Ascending aorta (tissue), 2 donors: ENCODE results near the gene IHH. TPM values are rescaled to one million over a fixed set of nuclear protein-coding genes. Genes with fewer than 3 reads are reported as not detected.

Experiments
- DNase-seq, 2 donors: peaks; one replicate each; pipeline ENCODE4 v3.0.0-alpha.2; 2019; ENCODE audit warnings: low spot score in 2 of 2
- H3K27ac ChIP-seq, 2 donors: fragments of 200-600 bp; sonication (generic); one replicate each; pipeline ENCODE4 v1.5.1; 2016 to 2017; ENCODE audit warnings: mild to moderate bottlenecking in 1 of 2
- H3K27me3 ChIP-seq: fragments of 200-600 bp; sonication (generic); one replicate; pipeline ENCODE4 v1.5.1; 2017
- H3K36me3 ChIP-seq, 2 donors: fragments of 200-600 bp; sonication (generic); one replicate each; pipeline ENCODE4 v1.5.1; 2016
- H3K4me1 ChIP-seq, 2 donors: fragments of 200-600 bp; sonication (generic); one replicate each; pipeline ENCODE4 v1.5.1; 2016 to 2017; ENCODE audit warnings: mild to moderate bottlenecking in 1 of 2
- H3K4me3 ChIP-seq, 2 donors: fragments of 200-600 bp; sonication (generic); one replicate each; pipeline ENCODE4 v1.5.1; 2016 to 2017; ENCODE audit warnings: mild to moderate bottlenecking in 1 of 2
- H3K9me3 ChIP-seq, 2 donors: fragments of 200-600 bp; sonication (generic); one replicate each; pipeline ENCODE4 v1.5.1; 2016
- intact Hi-C: fragments of 100-400 bp; cut with DNase I; formaldehyde crosslinking; loops from one replicate; pipeline ENCODE4 v1.15.1; 2023
- total RNA-seq: library from RNA; depleted of rRNA; stranded (reverse); fragments of >200 nt; gene quantifications from one replicate; pipeline ENCODE4 v1.1.0, GENCODE V29; 2016
- TF ChIP-seq, protein P1 (sequence below), 3 experiments: fragments of 200-600 bp in 2 of 3; fragments of 450-650 bp in 1 of 3; sonication (generic) in 2 of 3; IDR thresholded peaks; one replicate each; pipeline ENCODE4 v1.5.1; 2016 to 2019; ENCODE audit warnings: antibody characterized with exemption in 3 of 3, mild to moderate bottlenecking in 1 of 3, moderate library complexity in 1 of 3

The IHH gene
- total RNA-seq, 1 donor from 2014 or later: not detected

DNA sequence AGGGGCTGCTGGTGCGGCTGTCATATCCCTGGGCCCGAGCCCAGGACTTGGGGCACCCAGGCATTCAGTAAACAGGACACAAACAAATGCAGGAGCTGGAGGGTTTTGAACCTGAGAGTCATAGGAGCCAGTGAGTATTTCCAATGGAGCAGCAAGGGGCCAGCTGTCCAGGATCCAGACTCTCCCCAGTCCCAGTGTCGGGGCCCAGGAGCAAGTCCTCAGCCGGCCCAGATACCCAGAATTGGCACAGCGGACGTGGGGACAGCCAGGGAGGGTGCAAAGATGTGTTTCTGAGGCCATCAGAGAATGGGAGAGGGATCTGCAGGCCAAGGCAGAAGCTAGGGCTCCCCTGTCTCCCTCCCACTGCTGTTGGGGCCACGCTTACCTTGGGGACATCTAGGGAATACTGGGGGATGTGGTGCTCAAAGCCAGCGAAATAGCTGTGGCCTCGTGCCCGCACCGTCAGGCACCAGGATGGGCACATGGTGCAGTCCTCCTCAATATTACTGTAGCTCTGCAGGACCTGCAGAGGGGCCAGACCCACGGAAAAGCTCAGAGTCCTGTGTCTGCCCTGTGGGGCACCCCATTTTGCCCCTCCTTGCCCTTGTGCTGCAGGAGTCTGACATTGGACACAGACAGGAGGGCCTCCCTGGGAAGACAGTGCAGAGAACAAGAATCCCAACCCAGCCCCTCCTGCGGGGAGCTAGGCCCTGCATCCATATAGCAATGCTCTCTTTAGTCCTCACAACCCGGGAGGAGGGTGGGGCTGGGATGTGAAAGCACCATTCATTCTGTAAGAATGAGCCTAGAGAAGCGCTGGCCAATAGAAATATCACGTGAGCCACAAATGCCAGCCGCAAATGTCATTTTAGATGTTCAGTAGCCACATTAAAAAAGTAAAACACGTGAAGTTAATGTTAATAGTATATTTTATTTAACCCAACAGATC is 34.8 kb downstream of the IHH start:
- Histone ChIP-seq H3K36me3 (no peaks in the 10 kb centered on the region), H3K9me3 (no peaks in the 10 kb centered on the region), H3K27me3 (no peaks in the 10 kb centered on the region), H3K4me1 (no peaks in the 10 kb centered on the region), H3K27ac (no peak overlapping the region), H3K4me3 (no peak overlapping the region)
- DNase-seq: no peak
- TF ChIP-seq, protein P1, sequence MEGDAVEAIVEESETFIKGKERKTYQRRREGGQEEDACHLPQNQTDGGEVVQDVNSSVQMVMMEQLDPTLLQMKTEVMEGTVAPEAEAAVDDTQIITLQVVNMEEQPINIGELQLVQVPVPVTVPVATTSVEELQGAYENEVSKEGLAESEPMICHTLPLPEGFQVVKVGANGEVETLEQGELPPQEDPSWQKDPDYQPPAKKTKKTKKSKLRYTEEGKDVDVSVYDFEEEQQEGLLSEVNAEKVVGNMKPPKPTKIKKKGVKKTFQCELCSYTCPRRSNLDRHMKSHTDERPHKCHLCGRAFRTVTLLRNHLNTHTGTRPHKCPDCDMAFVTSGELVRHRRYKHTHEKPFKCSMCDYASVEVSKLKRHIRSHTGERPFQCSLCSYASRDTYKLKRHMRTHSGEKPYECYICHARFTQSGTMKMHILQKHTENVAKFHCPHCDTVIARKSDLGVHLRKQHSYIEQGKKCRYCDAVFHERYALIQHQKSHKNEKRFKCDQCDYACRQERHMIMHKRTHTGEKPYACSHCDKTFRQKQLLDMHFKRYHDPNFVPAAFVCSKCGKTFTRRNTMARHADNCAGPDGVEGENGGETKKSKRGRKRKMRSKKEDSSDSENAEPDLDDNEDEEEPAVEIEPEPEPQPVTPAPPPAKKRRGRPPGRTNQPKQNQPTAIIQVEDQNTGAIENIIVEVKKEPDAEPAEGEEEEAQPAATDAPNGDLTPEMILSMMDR (IDR thresholded peaks at IDR 0.05): no peak
- intact Hi-C loops: no loop called here

DNA sequence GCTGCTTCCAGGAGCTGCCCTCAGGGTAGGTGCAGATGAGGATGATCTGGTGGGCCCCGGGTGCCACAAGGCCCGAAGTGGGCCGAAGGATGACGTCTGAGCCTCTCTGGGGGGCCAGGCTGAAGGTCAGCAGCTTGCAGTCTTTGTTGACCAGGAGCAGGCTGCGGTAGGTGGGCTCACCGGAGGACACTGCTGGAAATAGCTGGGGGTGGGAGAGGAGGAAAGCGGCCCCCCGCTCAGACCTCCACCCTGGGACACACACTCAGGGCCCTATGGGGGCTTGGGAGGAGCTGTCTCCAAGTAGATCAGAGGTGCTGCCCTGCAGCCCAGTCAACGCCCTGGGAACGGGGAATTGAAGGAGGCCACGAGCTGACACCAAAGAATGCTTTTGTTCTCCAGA is 36.7 kb downstream of the IHH start:
- H3K4me3 ChIP-seq: no peak overlapping the region
- TF ChIP-seq, protein P1 (IDR thresholded peaks at IDR 0.05): no peak
- DNase-seq: no peak
- H3K27me3 ChIP-seq: no peaks in the 10 kb centered on the region
- intact Hi-C loops: no loop called here
- no peak overlapping the region for H3K27ac ChIP-seq
- no peaks in the 10 kb centered on the region for H3K9me3 ChIP-seq
- no peaks in the 10 kb centered on the region for H3K4me1 ChIP-seq
- H3K36me3 ChIP-seq: no peaks in the 10 kb centered on the region

DNA sequence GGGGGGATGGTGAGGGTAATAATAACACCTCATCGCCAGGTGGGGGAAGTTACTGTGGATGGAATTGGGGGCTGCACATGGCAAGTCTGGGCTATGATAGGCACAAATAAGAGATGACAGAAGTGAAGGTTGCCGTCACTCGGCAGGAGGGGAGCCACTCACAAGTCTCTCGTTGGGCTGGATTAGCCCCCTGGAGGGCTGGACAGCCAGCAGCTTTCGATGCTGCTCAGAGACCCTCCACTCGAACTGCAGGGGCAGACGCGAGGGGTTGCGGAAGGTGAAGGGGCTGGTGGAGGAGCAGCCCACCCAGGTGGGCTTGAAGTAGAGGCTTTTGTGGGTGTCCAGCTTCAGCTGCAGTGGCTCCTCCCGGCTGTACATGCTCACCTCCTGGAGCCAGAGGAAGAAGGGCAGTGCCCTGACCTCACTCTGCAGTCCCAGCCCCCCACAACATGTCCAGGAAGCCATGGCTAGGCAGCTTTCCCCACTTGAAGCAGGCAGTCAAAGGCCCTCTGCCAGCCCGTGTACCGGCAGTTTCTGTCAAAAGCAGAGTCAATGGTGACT is 37.6 kb downstream of the IHH start:
- no peaks in the 10 kb centered on the region for H3K36me3 ChIP-seq
- peaks cover 0 to 7% of the 10 kb centered on the region in 2 donors for H3K4me1 ChIP-seq
- H3K4me3 ChIP-seq: no peak overlapping the region
- no peak overlapping the region for H3K27ac ChIP-seq
- TF ChIP-seq, protein P1 (IDR thresholded peaks at IDR 0.05): no peak
- no peak for DNase-seq
- intact Hi-C loops: no loop called here
- no peaks in the 10 kb centered on the region for H3K9me3 ChIP-seq
- H3K27me3 ChIP-seq: no peaks in the 10 kb centered on the region

DNA sequence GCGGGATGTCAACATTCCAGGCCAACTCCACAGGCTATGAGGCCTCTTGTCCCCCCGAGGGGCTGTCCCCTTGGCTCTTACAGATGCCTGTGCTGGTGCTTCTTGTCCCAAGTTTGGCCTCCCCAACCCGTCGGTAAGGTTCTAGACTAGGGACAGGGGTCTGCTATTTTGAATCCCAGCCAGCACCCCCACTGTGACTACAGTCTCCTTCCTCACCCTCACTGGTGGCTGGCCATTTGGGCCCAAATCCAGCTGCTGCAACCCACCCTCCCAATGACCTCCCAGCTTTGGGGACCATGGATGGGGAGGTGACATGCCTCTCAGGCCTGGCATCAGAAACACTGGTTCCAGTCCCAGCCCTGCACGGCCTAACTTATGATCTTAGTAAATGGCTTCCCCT is 38.1 kb downstream of the IHH start:
- Histone ChIP-seq H3K4me1 (peaks cover 0 to 13% of the 10 kb centered on the region in 2 donors), H3K27me3 (no peaks in the 10 kb centered on the region), H3K27ac (no peak overlapping the region), H3K9me3 (no peaks in the 10 kb centered on the region), H3K36me3 (no peaks in the 10 kb centered on the region), H3K4me3 (no peak overlapping the region)
- intact Hi-C loops: no loop called here
- no peak for DNase-seq
- TF ChIP-seq, protein P1 (IDR thresholded peaks at IDR 0.05): no peak

DNA sequence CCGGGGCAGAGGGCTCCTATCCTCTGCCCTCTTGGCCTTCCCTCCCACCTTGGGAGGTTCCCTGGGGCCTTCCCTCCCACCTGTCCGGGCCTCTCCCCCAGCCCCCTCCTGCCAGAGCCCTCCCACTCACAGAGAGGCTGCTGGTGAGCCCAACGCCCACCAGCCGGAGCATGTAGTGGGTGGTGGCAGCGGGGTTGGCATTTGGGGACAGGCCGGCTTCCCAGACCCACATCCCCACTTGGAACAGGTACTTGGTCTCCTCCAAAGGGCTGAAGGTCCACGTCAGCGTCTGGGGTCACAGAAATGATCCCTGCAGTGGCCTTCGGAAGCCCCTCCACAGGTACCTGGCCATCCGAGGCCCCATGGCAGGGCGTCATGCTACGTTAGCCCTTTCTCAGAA is 38.7 kb downstream of the IHH start:
- intact Hi-C loops: no loop called here
- no peaks in the 10 kb centered on the region for H3K36me3 ChIP-seq
- H3K27me3 ChIP-seq: no peaks in the 10 kb centered on the region
- no peak overlapping the region for H3K27ac ChIP-seq
- peaks cover 0 to 18% of the 10 kb centered on the region in 2 donors for H3K4me1 ChIP-seq
- DNase-seq: no peak
- no peaks in the 10 kb centered on the region for H3K9me3 ChIP-seq
- TF ChIP-seq, protein P1 (IDR thresholded peaks at IDR 0.05): no peak
- no peak overlapping the region for H3K4me3 ChIP-seq
